ENCODE data around the gene RSBN1.
"Not testable (repeated sequence)": the region's sequence is repeated elsewhere in the genome, so short reads cannot be mapped to it uniquely, and the experiment has no call there.

Gene RSBN1

DNA sequence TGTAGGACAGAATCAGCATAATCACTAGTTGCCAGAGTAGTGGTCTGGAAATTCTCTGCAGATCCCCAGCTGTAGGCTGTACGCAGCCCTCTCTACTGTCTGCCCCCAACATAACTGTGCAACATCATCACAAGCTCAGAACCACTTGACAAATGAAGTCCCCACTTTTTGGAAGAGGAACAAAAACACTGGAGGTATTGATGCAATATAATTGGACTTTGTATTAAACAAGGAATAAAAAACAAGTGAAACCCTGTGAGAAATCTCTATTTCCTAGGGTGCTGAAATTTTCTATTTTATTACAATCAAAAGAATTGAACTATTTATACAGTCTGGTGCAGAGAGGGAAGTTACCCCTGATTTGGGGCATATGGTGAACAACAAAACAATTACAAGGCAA is 68.2 kb downstream of the RSBN1 start:
- DNase-seq (ENCODE audit: low read depth in 1 of 2, low spot score in 1 of 2) = no peak
- no peak for TF ChIP-seq JUND (IDR thresholded peaks at IDR 0.05; ENCODE audit: low read depth)
- in situ Hi-C loops (cut with HindIII; ENCODE audit: low pct_unique_long_range_greater_than_20kb, low sequenced_read_pairs) = no loop called here

DNA sequence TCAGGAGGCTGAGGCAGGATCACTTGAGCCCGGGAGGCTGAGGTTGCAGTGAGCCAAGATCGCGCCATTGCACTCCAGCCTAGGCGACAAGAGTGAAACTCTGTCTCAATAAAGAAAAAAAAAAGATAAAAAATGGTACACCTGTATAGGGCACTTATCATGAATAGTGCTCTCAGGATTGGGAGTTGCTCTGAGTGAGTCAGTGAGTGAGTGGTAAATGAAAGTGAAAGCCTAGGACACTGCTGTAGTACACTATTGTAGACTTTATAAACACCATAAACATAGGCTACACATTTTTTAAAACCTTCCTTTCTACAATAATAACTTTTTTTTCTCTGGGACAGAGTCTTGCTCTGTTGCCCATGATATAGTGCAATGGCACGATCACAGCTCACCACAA is 69.8 kb downstream of the RSBN1 start:
- no peak for TF ChIP-seq JUND (IDR thresholded peaks at IDR 0.05; ENCODE audit: low read depth)
- in situ Hi-C loops (cut with HindIII; ENCODE audit: low pct_unique_long_range_greater_than_20kb, low sequenced_read_pairs) = no loop called here
- no peak for DNase-seq (ENCODE audit: low read depth in 1 of 2, low spot score in 1 of 2)

DNA sequence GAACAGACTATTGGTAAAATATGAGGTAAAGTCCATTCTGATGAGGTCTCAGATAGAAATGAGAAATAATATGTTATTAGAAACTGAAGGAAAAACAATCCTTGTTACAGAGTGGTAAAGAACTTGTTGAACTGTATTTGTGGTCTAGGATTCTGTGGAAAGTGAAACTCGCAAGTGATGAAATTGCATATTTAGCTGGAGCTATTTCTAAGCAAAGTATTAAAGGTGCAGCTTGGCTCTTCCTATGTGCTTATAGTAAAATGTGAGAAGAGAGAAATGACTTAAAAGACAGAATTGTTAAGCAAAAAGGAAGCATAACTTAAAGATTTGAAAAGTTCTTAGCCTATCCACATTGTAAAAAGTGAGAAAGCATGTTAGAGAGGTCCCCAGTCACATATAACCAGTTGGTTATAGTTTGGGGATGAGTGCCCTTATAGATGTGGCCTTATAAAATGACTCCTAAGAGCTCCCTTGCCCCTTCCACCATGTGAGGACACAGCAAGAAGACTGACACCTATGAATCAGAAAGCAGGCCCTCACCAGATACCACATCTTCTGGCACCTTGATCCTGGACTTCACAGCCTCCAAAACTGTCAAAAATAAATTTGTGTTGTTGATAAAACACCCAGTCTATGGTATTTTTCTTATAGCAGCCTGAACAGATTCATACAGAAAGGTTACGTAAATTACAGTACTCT is 77.8 kb downstream of the RSBN1 start:
- no peak for DNase-seq (ENCODE audit: low read depth in 1 of 2, low spot score in 1 of 2)
- TF ChIP-seq JUND (IDR thresholded peaks at IDR 0.05; ENCODE audit: low read depth) = no peak

DNA sequence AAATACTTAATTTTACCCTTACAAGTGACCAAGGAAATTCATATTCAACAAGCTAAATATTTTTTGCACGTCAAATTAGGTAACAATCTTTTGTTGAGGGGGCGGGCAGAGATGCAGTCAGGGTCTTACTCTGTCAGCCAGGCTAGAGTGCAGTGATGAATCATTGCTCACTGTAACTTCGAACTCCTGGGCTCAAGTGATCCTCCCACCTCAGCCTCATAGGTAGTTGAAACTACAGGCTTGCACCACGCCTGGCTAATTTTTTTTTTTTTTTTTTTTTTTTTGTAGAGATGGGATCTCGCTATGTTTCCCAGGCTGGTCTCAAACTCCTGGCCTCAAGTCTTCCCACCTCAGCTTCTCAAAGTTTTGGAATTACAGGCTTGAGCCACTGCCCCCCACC is 79.5 kb downstream of the RSBN1 start:
- DNase-seq (ENCODE audit: low read depth in 1 of 2, low spot score in 1 of 2) = no peak
- in situ Hi-C loops (cut with HindIII; ENCODE audit: low pct_unique_long_range_greater_than_20kb, low sequenced_read_pairs) = no loop called here
- TF ChIP-seq JUND (IDR thresholded peaks at IDR 0.05; ENCODE audit: low read depth) = no peak

More for the DNA sequence above, 77.8 kb downstream of the RSBN1 start:
- in situ Hi-C loops (cut with HindIII; ENCODE audit: low pct_unique_long_range_greater_than_20kb, low sequenced_read_pairs) = no loop called here

DNA sequence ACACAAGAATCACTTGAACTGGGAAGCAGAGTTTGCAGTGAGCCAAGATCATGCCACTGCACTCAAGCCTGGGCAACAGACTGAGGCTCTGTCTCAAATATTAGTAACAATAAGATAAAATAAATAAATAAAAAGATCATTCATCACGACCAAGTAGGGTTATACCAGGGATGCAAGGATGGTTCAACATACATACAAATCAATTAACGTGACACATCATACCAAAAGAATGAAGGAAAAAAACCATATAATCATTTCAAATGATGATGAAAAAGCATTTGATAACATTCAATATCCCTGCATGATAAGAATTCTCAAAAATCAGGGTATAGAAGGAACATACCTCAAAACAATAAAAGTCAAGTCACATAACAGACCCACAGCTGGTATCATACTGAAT is 91.3 kb downstream of the RSBN1 start:
- no peak for DNase-seq (ENCODE audit: low read depth in 1 of 2, low spot score in 1 of 2)
- in situ Hi-C loops (cut with HindIII; ENCODE audit: low pct_unique_long_range_greater_than_20kb, low sequenced_read_pairs) = no loop called here
- TF ChIP-seq JUND (IDR thresholded peaks at IDR 0.05; ENCODE audit: low read depth) = no peak

DNA sequence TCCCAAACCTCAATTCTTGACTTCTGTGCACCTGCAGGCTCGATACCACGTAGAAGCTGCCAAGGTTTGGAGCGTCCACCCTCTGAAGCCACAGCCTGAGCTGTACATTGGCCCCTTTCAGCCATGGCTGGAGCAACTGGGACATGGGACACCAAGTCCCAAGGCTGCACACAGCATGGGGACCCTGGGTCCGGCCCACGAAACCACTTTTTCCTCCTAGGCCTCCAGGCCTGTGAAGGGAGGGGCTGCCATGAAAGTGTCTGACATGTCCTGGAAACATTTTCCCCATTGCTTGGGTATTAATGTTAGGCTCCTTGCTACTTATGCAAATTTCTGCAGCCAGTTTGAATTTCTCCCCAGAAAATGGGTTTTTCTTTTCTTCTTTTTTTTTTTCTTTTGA is 93.7 kb downstream of the RSBN1 start:
- in situ Hi-C loops (cut with HindIII; ENCODE audit: low pct_unique_long_range_greater_than_20kb, low sequenced_read_pairs); DNase-seq (ENCODE audit: low read depth in 1 of 2, low spot score in 1 of 2): not testable (repeated sequence)

DNA sequence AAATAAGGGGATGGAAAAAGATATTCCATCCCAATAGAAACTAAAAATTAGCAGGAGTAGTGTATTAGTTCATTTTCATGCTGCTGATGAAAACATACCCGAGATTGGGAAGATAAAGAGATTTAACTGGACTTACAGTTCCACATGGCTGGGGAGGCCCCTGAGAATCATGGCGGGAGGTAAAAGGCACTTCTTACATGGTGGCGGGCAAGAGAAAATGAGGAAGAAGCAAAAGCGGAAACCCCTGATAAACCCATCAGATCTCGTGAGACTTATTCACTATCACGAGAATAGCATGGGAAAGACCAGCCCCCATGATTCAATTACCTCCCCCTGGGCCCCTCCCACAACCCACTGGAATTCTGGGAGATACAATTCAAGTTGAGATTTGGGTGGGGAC is 94.8 kb downstream of the RSBN1 start:
- DNase-seq (ENCODE audit: low read depth in 1 of 2, low spot score in 1 of 2); in situ Hi-C loops (cut with HindIII; ENCODE audit: low pct_unique_long_range_greater_than_20kb, low sequenced_read_pairs): not testable (repeated sequence)

DNA sequence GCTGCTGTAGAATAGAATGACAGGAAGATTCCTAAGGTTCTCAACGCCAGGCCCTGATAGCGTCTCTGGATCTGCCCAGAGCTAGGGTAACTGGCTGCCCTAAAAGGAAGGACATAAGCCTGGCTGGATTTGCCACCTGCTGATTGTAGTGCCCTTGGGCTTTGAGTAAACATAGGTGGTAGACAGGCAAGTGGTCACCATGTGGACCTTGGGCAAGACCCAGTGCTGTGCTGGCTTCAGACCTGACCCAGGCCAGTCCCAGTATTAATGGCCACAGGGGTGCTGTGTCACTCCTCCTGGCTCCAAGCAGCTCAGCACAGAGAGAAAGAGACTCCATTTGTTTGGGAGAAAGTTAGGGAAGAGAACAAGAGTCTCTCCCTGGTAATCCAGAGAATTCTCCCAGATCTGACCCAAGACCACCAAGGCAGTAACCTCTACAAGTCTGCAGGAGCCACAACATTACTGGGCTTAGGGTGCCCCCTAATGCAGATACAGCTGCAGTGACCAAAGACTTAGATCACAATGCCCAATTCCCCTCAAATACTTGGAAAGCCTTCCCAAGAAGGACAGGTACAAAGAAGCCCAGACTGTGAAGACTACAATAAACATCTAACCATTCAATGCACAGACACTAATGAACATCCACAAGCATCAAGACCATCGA is 97.5 kb downstream of the RSBN1 start:
- no peak for DNase-seq (ENCODE audit: low read depth in 1 of 2, low spot score in 1 of 2)
- in situ Hi-C loops (cut with HindIII; ENCODE audit: low pct_unique_long_range_greater_than_20kb, low sequenced_read_pairs) = no loop called here
- no peak for TF ChIP-seq JUND (IDR thresholded peaks at IDR 0.05; ENCODE audit: low read depth)
